Measurements from ENCODE around the gene COL23A1. TPM values are rescaled to one million over a fixed set of nuclear protein-coding genes. Genes with fewer than 3 reads are reported as not detected.

The COL23A1 gene
- polyA plus RNA-seq, 12 donors, result 1.1 to 20.5 (median 2.9) TPM; not detected in 2

GRCh38 chr5:178343306-178343705 lies 246.9 kb downstream of the COL23A1 start:
- DNase-seq, result no peak

- no peak for DNase-seq
Measured at GRCh38 chr5:178341851-178342140, 248.4 kb downstream of the COL23A1 start.

- DNase-seq, result no peak
Measured at GRCh38 chr5:178341091-178341850, 248.9 kb downstream of the COL23A1 start.

- no peak for DNase-seq
Measured at GRCh38 chr5:178340637-178341036, 249.6 kb downstream of the COL23A1 start.

GRCh38 chr5:178340187-178340586 lies 250.0 kb downstream of the COL23A1 start:
- DNase-seq, result no peak

- DNase-seq, result no peak
Measured at GRCh38 chr5:178339272-178339671, 250.9 kb downstream of the COL23A1 start.

- no peak for DNase-seq
Measured at GRCh38 chr5:178338750-178339144, 251.4 kb downstream of the COL23A1 start.

- no peak for DNase-seq
Measured at GRCh38 chr5:178338126-178338749, 252.0 kb downstream of the COL23A1 start.

GRCh38 chr5:178337334-178337741 lies 252.9 kb downstream of the COL23A1 start:
- no peak for DNase-seq

GRCh38 chr5:178336889-178337288 lies 253.3 kb downstream of the COL23A1 start:
- no peak for DNase-seq

- no peak for DNase-seq
Measured at GRCh38 chr5:178335302-178336030, 254.7 kb downstream of the COL23A1 start.

- DNase-seq, result no peak
Measured at GRCh38 chr5:178334861-178335260, 255.3 kb downstream of the COL23A1 start.

GRCh38 chr5:178333821-178334481 lies 256.2 kb downstream of the COL23A1 start:
- DNase-seq, result no peak

- no peak for DNase-seq
Measured at GRCh38 chr5:178332210-178332641, 258.0 kb downstream of the COL23A1 start.

GRCh38 chr5:178331491-178331996 lies 258.6 kb downstream of the COL23A1 start:
- DNase-seq, result peak; percentile 52

GRCh38 chr5:178330791-178331404 lies 259.3 kb downstream of the COL23A1 start:
- no peak for DNase-seq

- DNase-seq, result peak; percentile 57
Measured at GRCh38 chr5:178328826-178329730, 261.1 kb downstream of the COL23A1 start.

GRCh38 chr5:178327931-178328711 lies 262.1 kb downstream of the COL23A1 start:
- no peak for DNase-seq

- DNase-seq, result no peak
Measured at GRCh38 chr5:178327446-178327845, 262.7 kb downstream of the COL23A1 start.

GRCh38 chr5:178326374-178326715 lies 263.8 kb downstream of the COL23A1 start:
- DNase-seq, result no peak

Measured in muscle of arm (tissue), 12 donors.